Nephron (organoid): ENCODE results near the gene ENTPD2.

Experiments used
- H3K27ac Mint-ChIP-seq, 3 experiments: 2 replicates each; pipeline ENCODE4 v1.8.0; 2020; ENCODE audit warnings: mixed read lengths in 3 of 3, mild to moderate bottlenecking in 2 of 3, moderate library complexity in 1 of 3
- H3K27me3 Mint-ChIP-seq: 2 replicates; pipeline ENCODE4 v1.8.0; 2021; ENCODE audit warnings: low read depth, mild to moderate bottlenecking, moderate library complexity, mixed read lengths
- H3K36me3 Mint-ChIP-seq: 2 replicates; pipeline ENCODE4 v1.8.0; 2020; ENCODE audit warnings: low read depth, mixed read lengths
- H3K4me1 Mint-ChIP-seq: 2 replicates; pipeline ENCODE4 v1.8.0; 2020; ENCODE audit warnings: mixed read lengths
- H3K4me3 Mint-ChIP-seq, 3 experiments: 2 replicates each; pipeline ENCODE4 v1.8.0; 2020; ENCODE audit warnings: mild to moderate bottlenecking in 3 of 3, mixed read lengths in 3 of 3, moderate library complexity in 2 of 3
- H3K9me3 Mint-ChIP-seq: 2 replicates; pipeline ENCODE4 v1.8.0; 2020; ENCODE audit warnings: mixed read lengths
- TF ChIP-seq, protein P1 (sequence below), 3 experiments: fragments of 200-600 bp; sonication (generic); IDR thresholded peaks; one replicate each; pipeline ENCODE4 v1.5.0; 2021; ENCODE audit warnings: antibody characterized with exemption in 3 of 3; ENCODE audit not compliant: unreplicated experiment in 3 of 3

Gene ENTPD2

DNA sequence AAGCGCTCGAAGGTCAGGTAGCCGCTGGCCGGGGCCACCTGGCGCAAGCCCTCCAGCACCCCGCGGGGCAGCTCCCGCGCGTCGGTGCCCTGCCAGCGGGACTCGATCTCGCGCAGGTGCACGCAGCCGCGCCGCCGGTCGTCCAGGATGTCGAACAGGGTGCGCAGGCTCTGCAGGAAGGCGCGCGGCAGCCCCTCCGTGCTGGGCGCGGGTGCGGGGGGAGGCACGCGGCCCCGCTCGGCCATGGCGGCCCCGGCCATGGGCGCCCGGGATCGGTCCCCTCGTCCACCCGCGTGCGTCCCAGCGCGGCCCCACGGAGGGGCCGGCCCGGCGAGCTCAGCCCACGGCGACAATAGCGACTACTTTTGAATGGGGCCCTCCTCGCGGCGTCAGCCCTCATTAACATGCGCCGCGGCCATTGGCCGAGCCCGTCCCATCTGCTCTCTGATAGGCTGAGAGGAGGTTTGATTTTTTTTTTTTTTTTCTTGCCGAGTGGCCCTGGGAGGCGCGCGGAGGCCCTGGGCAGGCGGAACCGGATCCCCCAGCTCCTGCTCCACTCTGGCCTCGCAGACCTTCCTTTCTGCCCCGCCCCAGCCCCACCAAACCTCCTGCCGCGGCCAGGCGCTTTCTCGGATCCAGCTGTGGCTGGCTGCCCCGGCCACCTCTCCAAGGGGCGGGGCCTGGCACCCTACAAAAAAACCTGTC, 16.5 kb upstream of the ENTPD2 start, which contains the start of gene SAPCD2:
Gene SAPCD2, minus strand, starts transcription at position 357 of the 705 bp plus-strand sequence. Its CDS starts 97 bp downstream, at position 260.
- peak within 1 kb of the TSS in 1 of 3 experiments; percentile 60 for H3K27ac Mint-ChIP-seq
- H3K4me3 Mint-ChIP-seq = peak within 1 kb of the TSS; percentile 69 to 76 (median 71)
- TF ChIP-seq, protein P1, sequence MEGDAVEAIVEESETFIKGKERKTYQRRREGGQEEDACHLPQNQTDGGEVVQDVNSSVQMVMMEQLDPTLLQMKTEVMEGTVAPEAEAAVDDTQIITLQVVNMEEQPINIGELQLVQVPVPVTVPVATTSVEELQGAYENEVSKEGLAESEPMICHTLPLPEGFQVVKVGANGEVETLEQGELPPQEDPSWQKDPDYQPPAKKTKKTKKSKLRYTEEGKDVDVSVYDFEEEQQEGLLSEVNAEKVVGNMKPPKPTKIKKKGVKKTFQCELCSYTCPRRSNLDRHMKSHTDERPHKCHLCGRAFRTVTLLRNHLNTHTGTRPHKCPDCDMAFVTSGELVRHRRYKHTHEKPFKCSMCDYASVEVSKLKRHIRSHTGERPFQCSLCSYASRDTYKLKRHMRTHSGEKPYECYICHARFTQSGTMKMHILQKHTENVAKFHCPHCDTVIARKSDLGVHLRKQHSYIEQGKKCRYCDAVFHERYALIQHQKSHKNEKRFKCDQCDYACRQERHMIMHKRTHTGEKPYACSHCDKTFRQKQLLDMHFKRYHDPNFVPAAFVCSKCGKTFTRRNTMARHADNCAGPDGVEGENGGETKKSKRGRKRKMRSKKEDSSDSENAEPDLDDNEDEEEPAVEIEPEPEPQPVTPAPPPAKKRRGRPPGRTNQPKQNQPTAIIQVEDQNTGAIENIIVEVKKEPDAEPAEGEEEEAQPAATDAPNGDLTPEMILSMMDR (IDR thresholded peaks at IDR 0.05; ENCODE audit: unreplicated experiment in 3 of 3) = peak in 1 of 3 experiments; percentile 13
- peaks cover 40% of the 10 kb centered on the region for H3K27me3 Mint-ChIP-seq
- no peaks in the 10 kb centered on the region for H3K36me3 Mint-ChIP-seq
- H3K4me1 Mint-ChIP-seq = peaks cover 7% of the 10 kb centered on the region
- H3K9me3 Mint-ChIP-seq = no peaks in the 10 kb centered on the region

DNA sequence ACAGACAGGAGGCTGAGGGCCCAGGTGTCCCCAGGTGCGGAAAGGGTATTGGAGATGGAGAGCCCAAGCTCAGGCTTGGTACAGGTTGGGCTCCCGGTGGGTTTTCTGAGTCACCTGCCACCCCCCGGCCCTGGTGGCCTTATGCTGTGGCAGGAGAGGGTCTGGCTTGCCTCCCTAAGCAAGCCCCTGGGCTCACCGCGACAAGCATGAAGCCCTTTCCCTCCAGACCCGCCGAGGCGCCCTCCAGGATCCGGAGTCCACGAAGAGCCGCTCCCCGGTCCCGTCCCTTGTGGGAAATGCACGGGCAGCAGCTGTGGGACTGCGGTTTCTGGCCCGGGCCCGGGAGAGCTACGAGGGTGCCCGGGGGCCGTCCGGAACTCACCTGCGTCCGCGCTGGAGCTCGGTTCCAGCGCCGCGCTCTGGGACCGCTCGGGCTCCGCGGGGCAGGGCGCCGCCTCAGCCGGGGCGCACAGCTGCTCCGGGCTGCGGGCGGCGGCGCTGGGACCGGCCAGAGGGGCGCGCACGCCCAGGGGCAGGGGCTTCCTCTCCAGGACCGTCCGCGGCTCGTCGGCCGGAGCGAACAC, 15.7 kb upstream of the ENTPD2 start:
- no peaks in the 10 kb centered on the region for H3K36me3 Mint-ChIP-seq
- peaks cover 7% of the 10 kb centered on the region for H3K4me1 Mint-ChIP-seq
- TF ChIP-seq, protein P1 (IDR thresholded peaks at IDR 0.05; ENCODE audit: unreplicated experiment in 3 of 3) = no peak
- peak overlapping the region; percentile 21 to 63 (median 22) for H3K4me3 Mint-ChIP-seq
- peaks cover 32% of the 10 kb centered on the region for H3K27me3 Mint-ChIP-seq
- no peak overlapping the region for H3K27ac Mint-ChIP-seq
- no peaks in the 10 kb centered on the region for H3K9me3 Mint-ChIP-seq

DNA sequence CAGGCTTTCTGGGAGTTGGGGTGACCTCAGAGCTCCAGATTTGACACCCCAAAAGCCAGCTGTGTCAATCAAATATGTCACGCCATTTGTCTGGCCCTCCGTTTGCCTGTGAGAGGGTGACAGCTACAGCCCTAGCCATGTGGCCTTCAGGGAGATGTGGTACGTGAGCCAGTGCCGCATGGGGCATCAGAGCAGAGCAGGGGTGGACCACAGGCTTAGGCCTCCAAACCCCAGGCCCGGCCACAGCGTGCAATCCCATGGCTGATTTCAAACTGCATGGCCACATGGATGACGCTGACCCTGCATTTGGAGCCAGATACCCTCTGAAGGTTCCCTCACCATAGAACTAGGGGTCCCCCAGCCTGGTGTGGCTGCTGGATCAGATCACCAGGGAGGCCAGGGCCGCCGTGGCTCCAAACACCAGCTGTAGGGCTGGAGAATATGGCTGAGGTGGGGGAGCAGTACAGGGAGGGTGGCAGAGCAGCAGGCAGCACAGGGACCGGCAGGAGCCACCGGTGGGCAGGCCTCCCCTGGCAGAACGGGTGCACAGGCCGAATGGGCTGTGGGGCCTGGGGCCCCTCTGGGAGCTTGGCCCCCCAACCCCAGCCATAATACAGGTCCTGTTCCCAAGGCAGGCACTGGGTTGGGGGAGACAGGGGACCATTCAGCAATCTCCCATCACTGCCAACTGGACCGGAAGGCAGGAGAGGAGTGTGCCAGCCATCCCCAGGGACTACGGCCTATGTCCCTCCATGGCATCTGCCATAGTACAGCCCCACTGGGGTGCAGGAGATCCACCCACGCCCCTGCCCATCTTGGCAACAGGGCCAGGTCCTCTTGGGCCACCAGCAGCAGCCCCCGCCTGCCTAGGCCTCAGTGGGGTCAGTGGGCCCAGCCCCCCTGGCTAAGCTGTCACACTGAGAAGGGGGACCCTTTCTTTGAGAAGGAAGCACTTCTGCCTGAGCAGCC, 15.0 kb upstream of the ENTPD2 start:
- peak overlapping the region; percentile 21 to 68 (median 38) for H3K4me3 Mint-ChIP-seq
- no peaks in the 10 kb centered on the region for H3K9me3 Mint-ChIP-seq
- no peaks in the 10 kb centered on the region for H3K36me3 Mint-ChIP-seq
- no peak overlapping the region for H3K27ac Mint-ChIP-seq
- H3K4me1 Mint-ChIP-seq = peaks cover 7% of the 10 kb centered on the region
- TF ChIP-seq, protein P1 (IDR thresholded peaks at IDR 0.05; ENCODE audit: unreplicated experiment in 3 of 3) = no peak
- H3K27me3 Mint-ChIP-seq = peaks cover 29% of the 10 kb centered on the region

DNA sequence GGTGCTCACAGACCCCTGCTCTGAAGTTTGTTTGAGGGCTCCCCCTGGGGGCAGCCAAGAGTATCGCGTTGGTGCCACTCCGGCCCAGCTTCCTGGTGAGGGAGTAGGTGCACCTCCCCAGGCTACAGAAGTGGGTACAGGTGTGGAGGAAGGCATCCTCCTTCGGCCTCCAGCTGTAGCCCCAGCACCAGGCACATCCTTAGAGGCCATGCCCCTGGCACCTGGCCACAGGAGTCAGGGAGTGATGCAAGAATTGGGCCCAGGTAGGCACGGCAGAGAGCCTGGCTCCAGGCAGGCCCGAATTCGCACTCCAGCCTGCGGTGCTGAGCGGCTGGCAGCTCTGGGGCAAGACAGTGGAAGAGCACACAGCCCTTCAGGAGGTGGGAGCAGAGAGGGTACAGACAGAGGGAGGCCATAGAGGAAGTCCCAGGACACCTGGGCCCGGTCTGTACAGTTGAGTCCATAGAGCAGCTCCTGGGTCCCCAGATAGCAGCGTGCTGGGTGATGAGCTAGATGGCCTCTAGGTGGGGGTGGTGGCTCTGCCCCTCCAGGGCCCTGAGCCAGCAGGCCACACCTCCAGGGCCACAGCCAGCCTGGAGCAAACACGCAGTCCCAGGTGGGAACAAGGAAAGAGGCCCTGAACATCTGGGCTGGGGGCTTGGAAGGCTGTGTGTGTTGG, 14.1 kb upstream of the ENTPD2 start:
- peaks cover 7% of the 10 kb centered on the region for H3K4me1 Mint-ChIP-seq
- peaks cover 22% of the 10 kb centered on the region for H3K27me3 Mint-ChIP-seq
- H3K4me3 Mint-ChIP-seq = peak overlapping the region; percentile 56 to 68 (median 61)
- TF ChIP-seq, protein P1 (IDR thresholded peaks at IDR 0.05; ENCODE audit: unreplicated experiment in 3 of 3) = peak; percentile 69 to 72 (median 72)
- H3K27ac Mint-ChIP-seq = peak overlapping the region in 1 of 3 experiments; percentile 31
- no peaks in the 10 kb centered on the region for H3K9me3 Mint-ChIP-seq
- H3K36me3 Mint-ChIP-seq = no peaks in the 10 kb centered on the region

DNA sequence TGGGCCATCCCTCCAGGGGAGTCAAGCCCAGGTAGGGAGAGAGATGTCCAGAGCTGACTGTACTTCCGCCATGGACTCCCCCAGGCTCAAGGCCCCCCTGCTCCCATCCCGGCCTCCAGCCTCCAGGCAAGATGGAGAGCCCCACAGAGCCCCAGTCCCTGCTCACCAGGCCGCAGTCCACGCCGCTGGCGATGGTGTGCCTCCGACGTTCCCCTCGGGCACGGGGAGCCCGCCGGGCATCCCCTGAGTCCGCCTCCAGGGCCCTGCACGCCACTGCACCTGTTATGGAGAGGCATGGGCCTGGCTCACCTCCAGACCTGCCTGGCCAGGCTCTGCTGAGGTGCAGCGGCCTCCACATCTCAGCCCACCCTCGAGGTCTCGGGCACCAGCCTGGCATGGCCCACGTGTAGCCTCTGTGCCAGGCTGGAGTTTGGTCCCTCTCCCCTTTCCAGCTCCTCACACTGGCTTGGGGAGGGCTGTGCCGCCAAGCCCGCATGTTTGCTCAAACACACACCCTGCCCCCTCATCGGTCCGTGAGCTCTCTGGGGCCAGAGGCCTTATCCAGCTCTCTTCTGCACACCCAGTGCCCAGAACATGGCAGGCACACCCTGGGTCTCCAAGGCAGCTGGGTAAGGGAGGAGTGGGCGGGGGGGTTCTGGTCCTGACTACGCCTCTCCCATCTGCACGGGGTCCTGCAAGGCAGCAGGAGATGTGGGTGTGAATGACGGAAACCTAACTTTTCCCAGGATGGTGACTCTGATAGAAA, 12.4 kb upstream of the ENTPD2 start:
- Mint-ChIP-seq H3K4me1 (peaks cover 6% of the 10 kb centered on the region), H3K36me3 (no peaks in the 10 kb centered on the region), H3K27me3 (peaks cover 20% of the 10 kb centered on the region), H3K4me3 (no peak overlapping the region), H3K9me3 (no peaks in the 10 kb centered on the region), H3K27ac (no peak overlapping the region)
- TF ChIP-seq, protein P1 (IDR thresholded peaks at IDR 0.05; ENCODE audit: unreplicated experiment in 3 of 3) = no peak
